ENCODE results near the gene PKDCC. TPM values are rescaled to one million over a fixed set of nuclear protein-coding genes. Genes with fewer than 3 reads are reported as not detected.

PKDCC gene
- total RNA-seq, 1 donor from 2014 or later, result 89.2 TPM

DNA sequence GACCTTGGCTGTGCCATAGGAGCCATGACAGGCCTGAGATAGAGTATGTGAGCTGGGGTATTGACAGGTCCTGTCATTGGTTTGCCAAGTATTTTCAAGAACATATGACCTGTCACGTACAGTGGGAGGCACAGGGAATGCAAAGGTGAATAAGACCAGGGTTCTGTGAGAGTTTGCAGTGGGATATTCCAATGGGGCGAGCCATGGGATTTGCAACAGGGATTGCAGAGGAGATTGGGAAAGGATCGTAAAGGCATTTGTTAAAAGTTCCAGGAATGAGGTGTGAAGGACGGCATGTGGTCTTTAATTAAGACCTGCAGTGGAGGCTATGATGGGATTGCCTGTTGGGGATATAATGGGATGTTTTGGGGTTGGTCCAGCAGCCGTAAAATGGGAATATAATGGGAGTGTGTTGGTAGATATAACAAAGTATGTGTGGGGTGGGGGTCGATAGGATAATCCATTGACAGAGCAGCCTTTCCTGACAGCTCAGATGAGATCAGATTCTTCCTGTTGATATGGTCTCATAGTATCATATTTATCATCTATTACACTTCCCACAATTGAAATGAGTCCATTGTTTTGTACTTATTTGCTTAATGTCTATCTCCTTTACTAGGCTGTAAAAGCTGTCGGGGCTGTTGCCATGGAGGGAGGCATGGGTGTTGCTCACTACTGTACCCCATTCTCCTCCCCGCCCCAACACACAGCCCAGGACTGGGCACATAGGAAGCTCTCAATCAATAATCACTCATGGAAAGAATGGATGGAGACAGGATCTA, 38.1 kb downstream of the PKDCC start:
- Histone ChIP-seq H3K27me3 (ENCODE audit: control insufficient read depth in 3 of 3, insufficient read depth in 3 of 3, low read length in 3 of 3) (no peaks in the 10 kb centered on the region), H3K4me1 (ENCODE audit: control insufficient read depth in 3 of 3, insufficient read depth in 3 of 3, low read length in 3 of 3) (peaks cover 7 to 10% (median 7%) of the 10 kb centered on the region in 3 donors), H3K9ac (ENCODE audit: low read depth in 1 of 3, low read length in 3 of 3) (no peak overlapping the region), H3K36me3 (ENCODE audit: control insufficient read depth in 3 of 3, insufficient read depth in 3 of 3, low read length in 3 of 3) (no peaks in the 10 kb centered on the region), H3K9me3 (ENCODE audit: control insufficient read depth in 3 of 3, low read length in 3 of 3) (no peaks in the 10 kb centered on the region), H3K27ac (ENCODE audit: low read depth, low read length) (no peak overlapping the region), H3K4me3 (ENCODE audit: low read length in 3 of 3) (no peak overlapping the region)

DNA sequence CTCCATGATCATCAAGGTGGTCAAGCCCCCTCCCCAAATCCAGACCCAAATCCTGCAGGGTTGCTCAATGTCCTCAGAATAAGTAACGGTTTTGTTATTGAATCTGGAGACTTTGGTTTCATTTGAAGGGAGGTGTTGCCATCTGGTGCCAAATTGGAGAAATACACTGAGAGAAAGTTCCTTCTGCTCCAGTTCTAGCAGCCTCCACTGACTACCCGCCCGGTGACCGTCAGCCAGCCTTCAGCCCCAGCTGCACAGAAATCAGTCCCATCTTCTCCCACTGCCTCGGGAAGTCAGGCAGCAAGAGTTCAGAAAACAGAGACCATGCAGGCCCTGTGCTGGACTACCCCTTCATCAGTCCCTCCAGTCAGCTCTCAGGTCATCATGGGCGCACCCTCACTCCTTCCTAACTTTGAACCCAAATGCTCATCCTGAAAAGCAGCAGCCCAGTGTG, 38.7 kb downstream of the PKDCC start:
- Histone ChIP-seq H3K36me3 (ENCODE audit: control insufficient read depth in 3 of 3, insufficient read depth in 3 of 3, low read length in 3 of 3) (no peaks in the 10 kb centered on the region), H3K9ac (ENCODE audit: low read depth in 1 of 3, low read length in 3 of 3) (no peak overlapping the region), H3K27me3 (ENCODE audit: control insufficient read depth in 3 of 3, insufficient read depth in 3 of 3, low read length in 3 of 3) (no peaks in the 10 kb centered on the region), H3K4me3 (ENCODE audit: low read length in 3 of 3) (no peak overlapping the region), H3K4me1 (ENCODE audit: control insufficient read depth in 3 of 3, insufficient read depth in 3 of 3, low read length in 3 of 3) (peaks cover 7 to 10% (median 7%) of the 10 kb centered on the region in 3 donors), H3K27ac (ENCODE audit: low read depth, low read length) (no peak overlapping the region), H3K9me3 (ENCODE audit: control insufficient read depth in 3 of 3, low read length in 3 of 3) (no peaks in the 10 kb centered on the region)

DNA sequence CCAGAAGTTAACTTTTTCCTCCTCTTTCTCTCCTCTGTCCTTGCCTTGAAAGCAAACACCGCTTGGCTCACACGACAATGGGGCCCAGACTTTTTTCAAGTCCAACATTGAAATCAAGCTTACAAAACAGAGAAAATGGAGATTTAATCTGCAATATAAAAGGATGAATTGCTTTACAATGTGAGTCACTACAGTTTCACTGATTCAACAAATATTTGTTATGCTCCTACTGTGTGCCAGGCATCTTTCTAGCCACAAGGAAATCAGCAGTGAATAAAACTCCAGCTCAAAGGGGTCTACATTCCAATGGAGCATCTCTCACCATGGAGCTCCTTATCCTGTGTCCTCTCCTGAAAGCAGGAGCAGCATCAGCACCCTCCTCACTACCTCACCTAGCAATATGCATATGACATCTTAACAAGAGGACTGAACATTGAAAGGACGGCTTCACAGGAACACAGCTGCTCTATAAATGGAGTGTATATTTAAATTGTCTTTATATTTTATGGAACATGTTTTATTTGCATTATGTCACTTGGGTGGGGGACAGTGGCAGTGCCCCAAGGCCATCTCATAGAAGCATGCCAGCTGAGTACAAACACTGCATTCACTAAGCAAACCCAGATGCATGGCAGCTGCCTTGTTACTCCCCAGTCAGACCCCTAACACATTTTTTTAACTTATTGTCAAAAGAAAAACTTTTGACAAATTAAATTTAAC, 39.5 kb downstream of the PKDCC start:
- Histone ChIP-seq H3K4me1 (ENCODE audit: control insufficient read depth in 3 of 3, insufficient read depth in 3 of 3, low read length in 3 of 3) (peaks cover 7 to 10% (median 7%) of the 10 kb centered on the region in 3 donors), H3K9me3 (ENCODE audit: control insufficient read depth in 3 of 3, low read length in 3 of 3) (no peaks in the 10 kb centered on the region), H3K27me3 (ENCODE audit: control insufficient read depth in 3 of 3, insufficient read depth in 3 of 3, low read length in 3 of 3) (no peaks in the 10 kb centered on the region), H3K4me3 (ENCODE audit: low read length in 3 of 3) (no peak overlapping the region), H3K27ac (ENCODE audit: low read depth, low read length) (no peak overlapping the region), H3K9ac (ENCODE audit: low read depth in 1 of 3, low read length in 3 of 3) (no peak overlapping the region), H3K36me3 (ENCODE audit: control insufficient read depth in 3 of 3, insufficient read depth in 3 of 3, low read length in 3 of 3) (no peaks in the 10 kb centered on the region)

DNA sequence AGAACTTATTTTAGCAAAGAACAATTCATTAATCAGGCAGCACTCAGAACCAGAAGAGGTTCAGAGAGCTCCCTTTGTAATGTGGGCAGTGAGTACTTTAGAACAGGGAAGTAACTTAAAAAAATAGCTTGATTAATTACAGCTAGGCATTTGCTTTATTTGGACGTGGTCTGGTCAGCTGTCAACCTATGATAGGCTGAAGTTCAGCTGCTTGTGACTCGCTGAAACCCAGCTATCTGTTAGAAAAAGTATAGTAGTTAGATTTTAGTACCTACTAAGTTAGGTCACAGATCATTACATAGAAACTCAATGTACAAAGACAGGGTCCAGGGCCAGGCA, 40.0 kb downstream of the PKDCC start:
- no peaks in the 10 kb centered on the region for H3K36me3 ChIP-seq (ENCODE audit: control insufficient read depth in 3 of 3, insufficient read depth in 3 of 3, low read length in 3 of 3)
- no peaks in the 10 kb centered on the region for H3K9me3 ChIP-seq (ENCODE audit: control insufficient read depth in 3 of 3, low read length in 3 of 3)
- no peak overlapping the region for H3K27ac ChIP-seq (ENCODE audit: low read depth, low read length)
- peaks cover 7 to 10% (median 7%) of the 10 kb centered on the region in 3 donors for H3K4me1 ChIP-seq (ENCODE audit: control insufficient read depth in 3 of 3, insufficient read depth in 3 of 3, low read length in 3 of 3)
- H3K27me3 ChIP-seq (ENCODE audit: control insufficient read depth in 3 of 3, insufficient read depth in 3 of 3, low read length in 3 of 3), result no peaks in the 10 kb centered on the region
- H3K9ac ChIP-seq (ENCODE audit: low read depth in 1 of 3, low read length in 3 of 3), result no peak overlapping the region
- H3K4me3 ChIP-seq (ENCODE audit: low read length in 3 of 3), result no peak overlapping the region

DNA sequence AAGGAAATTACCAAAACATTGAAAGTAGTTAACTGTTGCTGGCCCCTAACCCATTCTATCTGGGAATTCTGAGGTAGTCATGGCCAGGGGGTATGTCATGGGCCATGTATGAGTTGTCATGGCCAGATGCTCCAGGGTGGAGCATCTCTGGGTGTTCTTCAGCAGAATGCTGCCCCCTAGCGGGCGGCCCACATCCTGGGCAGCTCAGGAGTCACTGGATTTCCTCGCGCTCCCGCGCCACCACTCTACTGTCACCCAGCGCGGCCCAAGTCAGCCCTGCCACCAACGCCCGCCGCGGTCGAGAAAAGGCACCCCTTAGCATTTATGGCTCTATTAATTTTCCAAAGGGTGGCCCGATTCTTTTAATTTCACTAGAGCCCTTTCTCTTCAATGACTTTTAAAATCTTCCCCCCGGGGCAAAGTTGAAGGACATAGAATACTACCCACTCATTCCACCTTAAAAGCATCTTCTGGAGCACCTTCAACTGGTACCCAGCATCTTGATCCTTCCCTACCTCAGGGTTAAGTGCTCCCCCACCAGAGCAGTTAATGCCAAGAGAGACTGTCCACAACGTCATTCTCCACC, 41.6 kb downstream of the PKDCC start:
- H3K9ac ChIP-seq (ENCODE audit: low read depth in 1 of 3, low read length in 3 of 3), result no peak overlapping the region

DNA sequence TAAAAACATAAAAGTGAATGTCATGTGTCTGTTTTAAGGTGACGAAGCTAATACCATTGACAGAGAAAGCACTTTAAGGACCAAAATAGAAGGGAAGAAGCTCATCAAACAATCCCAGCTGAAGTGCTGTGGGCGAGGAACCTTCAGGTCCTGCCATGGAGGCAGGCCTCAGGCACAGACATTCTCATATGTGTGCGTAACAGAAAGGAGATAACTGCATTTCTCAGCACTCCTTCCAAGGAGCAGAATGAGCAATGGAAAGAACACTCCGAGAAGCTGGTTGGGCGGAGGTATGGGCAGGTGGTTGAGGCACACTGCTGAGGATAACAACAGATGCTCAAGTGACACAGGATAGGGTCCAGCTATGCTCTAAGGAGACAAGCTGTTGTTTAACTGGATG, 42.4 kb downstream of the PKDCC start:
- Histone ChIP-seq H3K27me3 (ENCODE audit: control insufficient read depth in 3 of 3, insufficient read depth in 3 of 3, low read length in 3 of 3) (no peaks in the 10 kb centered on the region), H3K36me3 (ENCODE audit: control insufficient read depth in 3 of 3, insufficient read depth in 3 of 3, low read length in 3 of 3) (no peaks in the 10 kb centered on the region), H3K9ac (ENCODE audit: low read depth in 1 of 3, low read length in 3 of 3) (no peak overlapping the region), H3K27ac (ENCODE audit: low read depth, low read length) (no peak overlapping the region), H3K9me3 (ENCODE audit: control insufficient read depth in 3 of 3, low read length in 3 of 3) (no peaks in the 10 kb centered on the region), H3K4me1 (ENCODE audit: control insufficient read depth in 3 of 3, insufficient read depth in 3 of 3, low read length in 3 of 3) (peaks cover 4 to 6% (median 5%) of the 10 kb centered on the region in 3 donors), H3K4me3 (ENCODE audit: low read length in 3 of 3) (no peak overlapping the region)

More for the DNA sequence above, 41.6 kb downstream of the PKDCC start:
- Histone ChIP-seq H3K9me3 (ENCODE audit: control insufficient read depth in 3 of 3, low read length in 3 of 3) (no peaks in the 10 kb centered on the region), H3K36me3 (ENCODE audit: control insufficient read depth in 3 of 3, insufficient read depth in 3 of 3, low read length in 3 of 3) (no peaks in the 10 kb centered on the region), H3K27me3 (ENCODE audit: control insufficient read depth in 3 of 3, insufficient read depth in 3 of 3, low read length in 3 of 3) (no peaks in the 10 kb centered on the region), H3K27ac (ENCODE audit: low read depth, low read length) (no peak overlapping the region), H3K4me1 (ENCODE audit: control insufficient read depth in 3 of 3, insufficient read depth in 3 of 3, low read length in 3 of 3) (peaks cover 5 to 10% (median 7%) of the 10 kb centered on the region in 3 donors), H3K4me3 (ENCODE audit: low read length in 3 of 3) (no peak overlapping the region)

DNA sequence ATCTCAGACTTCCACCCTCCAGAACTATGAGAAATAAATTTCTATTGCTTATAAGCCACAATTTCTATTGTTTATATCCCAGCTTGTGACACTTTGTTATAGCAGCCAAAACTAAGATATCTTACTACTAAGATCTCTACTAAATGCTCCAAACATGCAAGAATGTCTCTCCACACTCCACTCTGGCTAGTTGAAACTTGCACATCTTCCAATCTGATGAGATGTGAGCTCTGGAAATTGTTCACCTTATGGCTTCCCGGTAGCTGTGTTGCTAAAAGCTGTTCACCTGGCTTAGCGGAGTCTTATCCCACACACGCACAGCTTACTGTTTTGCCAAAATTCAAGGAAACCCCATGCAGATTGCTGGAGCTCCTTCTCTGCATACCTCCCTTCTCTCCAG, 43.9 kb downstream of the PKDCC start:
- H3K4me3 ChIP-seq (ENCODE audit: low read length in 3 of 3), result no peak overlapping the region
- no peak overlapping the region for H3K9ac ChIP-seq (ENCODE audit: low read depth in 1 of 3, low read length in 3 of 3)
- no peaks in the 10 kb centered on the region for H3K36me3 ChIP-seq (ENCODE audit: control insufficient read depth in 3 of 3, insufficient read depth in 3 of 3, low read length in 3 of 3)
- H3K4me1 ChIP-seq (ENCODE audit: control insufficient read depth in 3 of 3, insufficient read depth in 3 of 3, low read length in 3 of 3), result peaks cover 0 to under 1% (median 0%) of the 10 kb centered on the region in 3 donors
- no peaks in the 10 kb centered on the region for H3K27me3 ChIP-seq (ENCODE audit: control insufficient read depth in 3 of 3, insufficient read depth in 3 of 3, low read length in 3 of 3)
- no peak overlapping the region for H3K27ac ChIP-seq (ENCODE audit: low read depth, low read length)
- no peaks in the 10 kb centered on the region for H3K9me3 ChIP-seq (ENCODE audit: control insufficient read depth in 3 of 3, low read length in 3 of 3)

DNA sequence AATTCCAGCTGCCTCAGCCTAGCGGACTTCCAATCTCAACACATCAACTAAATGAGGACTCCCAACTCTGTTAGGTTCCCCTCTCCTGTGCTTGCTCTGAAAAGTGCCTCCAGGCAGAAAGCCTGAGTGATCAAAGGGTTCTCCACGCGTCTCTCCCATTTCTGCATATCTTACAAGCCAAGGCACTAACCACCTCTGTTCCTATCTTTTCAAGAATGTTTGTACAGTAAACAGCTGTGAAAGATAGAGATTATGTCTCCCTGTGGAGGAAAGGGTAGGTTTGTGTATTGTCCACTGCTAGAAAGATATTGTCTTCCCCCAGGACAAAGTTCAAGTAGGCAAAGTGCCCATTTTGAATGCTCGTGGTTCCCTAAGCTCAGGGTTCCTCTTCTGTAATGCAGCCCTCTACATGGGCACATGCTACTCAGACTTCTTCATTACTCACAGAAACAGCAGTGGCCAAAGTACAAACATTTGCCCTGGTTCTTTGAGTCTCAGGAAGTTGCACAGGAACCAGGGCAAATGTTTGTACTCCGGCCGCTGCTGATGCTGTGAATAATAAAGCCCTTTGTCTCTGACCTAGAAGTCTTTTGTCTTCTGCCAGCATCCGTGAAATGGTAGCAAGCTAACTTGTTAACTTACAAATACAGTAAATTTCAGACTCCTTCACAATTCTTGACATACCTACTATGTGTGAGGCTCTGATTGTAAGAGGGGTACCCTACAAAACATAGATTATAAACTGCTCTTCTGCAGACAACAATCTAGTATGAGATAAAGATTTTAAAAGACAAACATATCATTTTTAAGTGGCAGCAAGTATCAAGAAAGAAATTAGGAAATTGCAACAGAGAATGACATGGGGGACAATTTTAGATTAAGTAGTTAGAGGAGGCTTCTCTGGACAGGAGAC, 44.5 kb downstream of the PKDCC start:
- H3K9ac ChIP-seq (ENCODE audit: low read depth in 1 of 3, low read length in 3 of 3), result no peak overlapping the region
- H3K27me3 ChIP-seq (ENCODE audit: control insufficient read depth in 3 of 3, insufficient read depth in 3 of 3, low read length in 3 of 3), result no peaks in the 10 kb centered on the region
- H3K4me3 ChIP-seq (ENCODE audit: low read length in 3 of 3), result no peak overlapping the region
- no peaks in the 10 kb centered on the region for H3K9me3 ChIP-seq (ENCODE audit: control insufficient read depth in 3 of 3, low read length in 3 of 3)
- H3K27ac ChIP-seq (ENCODE audit: low read depth, low read length), result no peak overlapping the region
- H3K4me1 ChIP-seq (ENCODE audit: control insufficient read depth in 3 of 3, insufficient read depth in 3 of 3, low read length in 3 of 3), result peaks cover 0 to under 1% (median 0%) of the 10 kb centered on the region in 3 donors
- H3K36me3 ChIP-seq (ENCODE audit: control insufficient read depth in 3 of 3, insufficient read depth in 3 of 3, low read length in 3 of 3), result no peaks in the 10 kb centered on the region

DNA sequence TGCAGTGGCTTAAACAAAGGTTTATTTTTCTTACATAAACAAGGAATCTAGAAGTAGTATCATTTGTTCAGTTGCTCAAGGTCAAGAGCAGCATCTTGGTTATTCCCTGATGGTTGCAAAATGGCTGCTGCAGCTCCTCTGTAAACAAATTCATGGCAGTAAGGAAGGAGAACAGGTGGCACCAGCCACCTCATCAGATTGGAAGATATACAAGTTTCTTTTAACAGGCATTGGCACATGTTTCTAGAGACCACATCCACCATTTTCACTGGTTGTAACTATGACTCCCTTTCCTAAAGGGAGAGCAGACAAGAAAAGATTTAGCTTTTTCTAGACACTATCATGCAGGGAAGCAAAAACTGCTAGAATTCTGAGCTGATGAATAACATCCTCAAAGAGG, 46.3 kb downstream of the PKDCC start:
- H3K27ac ChIP-seq (ENCODE audit: low read depth, low read length), result no peak overlapping the region
- H3K4me1 ChIP-seq (ENCODE audit: control insufficient read depth in 3 of 3, insufficient read depth in 3 of 3, low read length in 3 of 3), result peaks cover 3 to 12% (median 6%) of the 10 kb centered on the region in 3 donors
- H3K4me3 ChIP-seq (ENCODE audit: low read length in 3 of 3), result no peak overlapping the region
- no peaks in the 10 kb centered on the region for H3K9me3 ChIP-seq (ENCODE audit: control insufficient read depth in 3 of 3, low read length in 3 of 3)
- no peaks in the 10 kb centered on the region for H3K36me3 ChIP-seq (ENCODE audit: control insufficient read depth in 3 of 3, insufficient read depth in 3 of 3, low read length in 3 of 3)
- H3K9ac ChIP-seq (ENCODE audit: low read depth in 1 of 3, low read length in 3 of 3), result no peak overlapping the region
- H3K27me3 ChIP-seq (ENCODE audit: control insufficient read depth in 3 of 3, insufficient read depth in 3 of 3, low read length in 3 of 3), result no peaks in the 10 kb centered on the region
